Stimulated activated CD4-positive, alpha-beta T cell treated with anti-CD3 and anti-CD28 coated beads, Interleukin-1b, Interleukin-23, amount 100 ng/mL, for 24 hours (primary cell): ENCODE measurements around the gene FHIT.
"Not testable (repeated sequence)": the region's sequence is repeated elsewhere in the genome, so short reads cannot be mapped to it uniquely, and the experiment has no call there.

ENCODE experiments used
- DNase-seq, 4 experiments: peaks; one replicate each; pipeline ENCODE4 v3.0.0-alpha.2; 2020; ENCODE audit warnings: low read depth in 4 of 4, low spot score in 1 of 4

Gene FHIT

GRCh38 chr3:59982510-59982909 is 1268.7 kb downstream of the FHIT start:
- no peak for DNase-seq

GRCh38 chr3:59981377-59981776 is 1269.9 kb downstream of the FHIT start:
- no peak for DNase-seq

- DNase-seq, result no peak
Measured at GRCh38 chr3:59980576-59980975, 1270.7 kb downstream of the FHIT start.

GRCh38 chr3:59979542-59979941 is 1271.7 kb downstream of the FHIT start:
- DNase-seq, result peak in 1 of 4 experiments; percentile 7

- DNase-seq, result peak in 1 of 4 experiments; percentile 21
Measured at GRCh38 chr3:59978979-59979378, 1272.3 kb downstream of the FHIT start.

- no peak for DNase-seq
Measured at GRCh38 chr3:59970796-59971195, 1280.5 kb downstream of the FHIT start.

GRCh38 chr3:59970376-59970775 is 1280.9 kb downstream of the FHIT start:
- DNase-seq, result no peak

GRCh38 chr3:59968513-59969045 is 1282.7 kb downstream of the FHIT start:
- DNase-seq, result no peak

- no peak for DNase-seq
Measured at GRCh38 chr3:59963676-59964075, 1287.6 kb downstream of the FHIT start.

- no peak for DNase-seq
Measured at GRCh38 chr3:59957150-59957549, 1294.1 kb downstream of the FHIT start.

GRCh38 chr3:59953104-59953503 is 1298.1 kb downstream of the FHIT start:
- no peak for DNase-seq

GRCh38 chr3:59949311-59949710 is 1301.9 kb downstream of the FHIT start:
- DNase-seq, result no peak

- DNase-seq, result no peak
Measured at GRCh38 chr3:59946401-59946800, 1304.9 kb downstream of the FHIT start.

- DNase-seq, result no peak
Measured at GRCh38 chr3:59940718-59941117, 1310.5 kb downstream of the FHIT start.

GRCh38 chr3:59939826-59940426 is 1311.3 kb downstream of the FHIT start:
- no peak for DNase-seq

- DNase-seq, result no peak
Measured at GRCh38 chr3:59938828-59939227, 1312.4 kb downstream of the FHIT start.

GRCh38 chr3:59937201-59937600 is 1314.1 kb downstream of the FHIT start:
- DNase-seq, result no peak

GRCh38 chr3:59936472-59936871 is 1314.8 kb downstream of the FHIT start:
- DNase-seq, result no peak

GRCh38 chr3:59935025-59935424 is 1316.2 kb downstream of the FHIT start:
- peak in 1 of 4 experiments; percentile 7 for DNase-seq

GRCh38 chr3:59934560-59934959 is 1316.7 kb downstream of the FHIT start:
- DNase-seq, result not testable (repeated sequence)

- no peak for DNase-seq
Measured at GRCh38 chr3:59930170-59930569, 1321.1 kb downstream of the FHIT start.

GRCh38 chr3:59927056-59927455 is 1324.2 kb downstream of the FHIT start:
- no peak for DNase-seq

- no peak for DNase-seq
Measured at GRCh38 chr3:59925946-59926345, 1325.3 kb downstream of the FHIT start.
